Tibial nerve (tissue), 4 donors: ENCODE data around the gene TPD52L1. TPM values are rescaled to one million over a fixed set of nuclear protein-coding genes. Genes with fewer than 3 reads are reported as not detected.

Experiments
- DNase-seq, 2 donors: peaks; one replicate each; pipeline ENCODE4 v3.0.0-alpha.2; 2019; ENCODE audit warnings: low spot score in 2 of 2
- H3K27ac ChIP-seq, 4 donors: fragments of 200-600 bp; sonication (generic) in 3 of 4; one replicate each; pipeline ENCODE4 v1.5.1; 2017 to 2019; ENCODE audit warnings: mild to moderate bottlenecking in 1 of 4
- H3K27me3 ChIP-seq, 2 donors: fragments of 200-600 bp; sonication (generic) in 1 of 2; one replicate each; pipeline versions ENCODE4 v1.5.1 to v1.6.0; 2017 to 2019
- H3K36me3 ChIP-seq, 3 donors: fragments of 200-600 bp; sonication (generic); one replicate each; pipeline ENCODE4 v1.5.1; 2018 to 2019
- H3K4me1 ChIP-seq, 4 donors: fragments of 200-600 bp; sonication (generic) in 3 of 4; one replicate each; pipeline ENCODE4 v1.5.1; 2017 to 2019
- H3K4me3 ChIP-seq, 4 donors: fragments of 200-600 bp; sonication (generic) in 3 of 4; one replicate each; pipeline ENCODE4 v1.5.1; 2017 to 2019; ENCODE audit warnings: mild to moderate bottlenecking in 1 of 4, moderate library complexity in 1 of 4
- H3K9me3 ChIP-seq, 4 donors: fragments of 200-600 bp; sonication (generic) in 3 of 4; one replicate each; pipeline ENCODE4 v1.5.1; 2017 to 2019
- EP300 ChIP-seq, 2 donors: sonication (generic); formaldehyde crosslinking; IDR thresholded peaks; one replicate each; pipeline ENCODE4 v1.6.1; 2017; ENCODE audit warnings: antibody characterized with exemption in 2 of 2, mild to moderate bottlenecking in 1 of 2
- POLR2A ChIP-seq, 2 donors: fragments of 450-650 bp; IDR thresholded peaks; one replicate each; pipeline ENCODE4 v1.6.1; 2017; ENCODE audit warnings: antibody characterized with exemption in 2 of 2, mild to moderate bottlenecking in 2 of 2, moderate library complexity in 2 of 2
- WGBS, 2 donors: methylation state at CpG; one replicate each; pipeline ENCODE4 v1.1.5; 2018; 5-methylcytosine and 5-hydroxymethylcytosine counted together
- total RNA-seq, 4 donors: library from RNA; depleted of rRNA; stranded (reverse); fragments of >200 nt; gene quantifications; one replicate each; pipeline ENCODE4 v1.1.0, GENCODE V29; 2016
- TF ChIP-seq, protein P1 (sequence below), 5 experiments: fragments of 200-600 bp in 3 of 5; fragments of 450-650 bp in 2 of 5; sonication (generic) in 3 of 5; IDR thresholded peaks; one replicate each; pipeline ENCODE4 v1.5.1; 2016 to 2019; ENCODE audit warnings: antibody characterized with exemption in 5 of 5, mild to moderate bottlenecking in 3 of 5, moderate library complexity in 2 of 5

TPD52L1 gene
- total RNA-seq, 4 donors from 2014 or later: 28.8 to 55.0 (median 45.6) TPM

DNA sequence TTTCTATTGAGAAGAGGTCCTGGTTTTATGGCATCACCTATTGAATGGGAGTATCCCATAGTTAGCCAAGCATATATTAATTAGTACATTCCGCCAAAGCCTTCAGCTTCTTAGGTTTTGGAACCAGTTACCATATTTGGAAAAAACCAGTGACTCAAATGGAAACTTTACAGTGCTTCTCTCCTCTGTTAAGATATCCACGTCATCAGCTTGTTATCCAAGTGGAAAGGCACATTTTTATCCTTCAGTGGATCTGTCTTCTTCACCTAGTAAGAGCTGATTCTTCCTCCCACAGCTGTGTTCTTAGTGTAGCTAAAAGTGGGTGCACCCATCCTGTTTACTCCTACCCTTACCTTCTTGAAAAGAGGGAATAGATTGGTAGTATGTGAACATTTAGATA, 34.5 kb downstream of the TPD52L1 start:
- 72 to 75% methylated on average over 2 of the region's 2 CpGs for WGBS, 2 donors
- Histone ChIP-seq H3K4me3 (no peak overlapping the region), H3K27me3 (no peaks in the 10 kb centered on the region), H3K27ac (no peak overlapping the region), H3K9me3 (no peaks in the 10 kb centered on the region), H3K4me1 (peaks cover 0 to 13% (median 2%) of the 10 kb centered on the region in 4 donors), H3K36me3 (no peaks in the 10 kb centered on the region)
- DNase-seq: no peak
- no peak for TF ChIP-seq POLR2A (IDR thresholded peaks at IDR 0.05)

DNA sequence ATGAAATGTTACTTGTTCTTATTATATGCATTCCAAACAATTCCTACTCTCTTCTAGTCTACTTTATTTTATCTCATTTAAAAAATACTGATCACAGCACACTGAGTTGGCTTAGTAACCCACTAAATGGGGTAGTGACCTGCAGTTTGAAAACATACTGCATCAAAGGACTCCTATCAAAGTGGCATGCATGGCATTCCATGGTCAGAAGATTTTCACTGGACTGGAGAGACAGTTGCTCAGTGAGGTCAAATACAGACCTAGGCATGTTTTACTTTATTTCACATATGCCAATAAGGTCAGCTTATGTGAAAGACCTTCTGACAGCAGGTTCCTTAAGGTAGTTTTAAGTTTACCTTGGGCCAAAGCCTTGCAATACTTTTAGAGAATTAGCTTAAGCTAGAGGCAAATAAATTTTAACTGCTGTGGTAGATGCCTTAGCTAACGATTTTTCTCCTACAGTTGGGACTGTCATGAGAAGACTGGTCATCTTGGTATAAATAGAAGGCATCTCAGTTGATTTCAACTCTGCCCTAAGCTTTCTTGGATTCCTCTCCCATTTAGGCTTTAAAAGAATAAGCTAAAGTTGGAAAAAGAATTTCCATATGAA, 35.1 kb downstream of the TPD52L1 start:
- H3K4me3 ChIP-seq: no peak overlapping the region
- H3K27me3 ChIP-seq: no peaks in the 10 kb centered on the region
- H3K36me3 ChIP-seq: no peaks in the 10 kb centered on the region
- peaks cover 0 to 13% (median 2%) of the 10 kb centered on the region in 4 donors for H3K4me1 ChIP-seq
- DNase-seq: no peak
- H3K9me3 ChIP-seq: no peaks in the 10 kb centered on the region
- WGBS, 2 donors: 48 to 52% methylated on average over 1 of the region's 1 CpG
- H3K27ac ChIP-seq: no peak overlapping the region
- TF ChIP-seq, protein P1, sequence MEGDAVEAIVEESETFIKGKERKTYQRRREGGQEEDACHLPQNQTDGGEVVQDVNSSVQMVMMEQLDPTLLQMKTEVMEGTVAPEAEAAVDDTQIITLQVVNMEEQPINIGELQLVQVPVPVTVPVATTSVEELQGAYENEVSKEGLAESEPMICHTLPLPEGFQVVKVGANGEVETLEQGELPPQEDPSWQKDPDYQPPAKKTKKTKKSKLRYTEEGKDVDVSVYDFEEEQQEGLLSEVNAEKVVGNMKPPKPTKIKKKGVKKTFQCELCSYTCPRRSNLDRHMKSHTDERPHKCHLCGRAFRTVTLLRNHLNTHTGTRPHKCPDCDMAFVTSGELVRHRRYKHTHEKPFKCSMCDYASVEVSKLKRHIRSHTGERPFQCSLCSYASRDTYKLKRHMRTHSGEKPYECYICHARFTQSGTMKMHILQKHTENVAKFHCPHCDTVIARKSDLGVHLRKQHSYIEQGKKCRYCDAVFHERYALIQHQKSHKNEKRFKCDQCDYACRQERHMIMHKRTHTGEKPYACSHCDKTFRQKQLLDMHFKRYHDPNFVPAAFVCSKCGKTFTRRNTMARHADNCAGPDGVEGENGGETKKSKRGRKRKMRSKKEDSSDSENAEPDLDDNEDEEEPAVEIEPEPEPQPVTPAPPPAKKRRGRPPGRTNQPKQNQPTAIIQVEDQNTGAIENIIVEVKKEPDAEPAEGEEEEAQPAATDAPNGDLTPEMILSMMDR (IDR thresholded peaks at IDR 0.05): no peak
- TF ChIP-seq POLR2A (IDR thresholded peaks at IDR 0.05) (no peak), EP300 (IDR thresholded peaks at IDR 0.05) (no peak)

DNA sequence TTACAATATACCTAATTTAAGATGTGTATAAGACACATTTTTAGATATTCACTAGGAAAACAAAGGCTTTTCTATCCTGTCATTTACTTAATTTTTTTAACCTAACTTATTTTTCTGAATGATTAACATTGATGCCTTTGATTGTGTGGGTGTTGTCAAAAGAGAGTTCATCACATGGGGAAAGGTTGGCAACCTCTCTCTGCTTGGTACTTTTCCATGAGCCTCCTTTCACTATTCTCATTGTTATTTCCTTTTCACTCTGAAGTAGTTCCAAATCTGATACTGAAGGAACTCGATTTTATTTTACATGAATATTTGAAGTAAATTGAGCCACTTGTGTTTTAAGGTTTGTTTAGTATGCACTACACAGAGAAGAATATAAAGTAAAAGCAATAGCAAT, 35.9 kb downstream of the TPD52L1 start:
- no peak overlapping the region for H3K27ac ChIP-seq

DNA sequence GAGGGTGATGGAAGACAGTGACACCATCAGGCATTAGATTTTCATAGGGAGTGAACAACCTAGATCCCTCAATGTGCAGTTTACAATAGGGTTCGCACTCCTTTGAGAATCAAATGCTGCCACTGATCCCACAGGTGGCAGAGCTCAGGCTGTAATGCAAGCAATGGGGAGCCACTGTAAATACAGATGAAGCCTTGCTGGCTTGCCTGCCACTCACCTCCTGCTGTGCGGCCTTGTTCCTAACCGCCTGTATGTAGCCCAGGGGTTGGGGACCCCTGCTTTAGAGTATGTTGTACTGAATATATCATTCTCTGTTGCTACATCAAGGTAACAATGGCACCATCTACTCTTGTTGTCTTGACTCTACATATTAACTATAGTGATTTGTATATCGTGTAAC, 37.1 kb downstream of the TPD52L1 start:
- Histone ChIP-seq H3K4me1 (peaks cover 0 to 13% (median 2%) of the 10 kb centered on the region in 4 donors), H3K4me3 (no peak overlapping the region), H3K27me3 (no peaks in the 10 kb centered on the region), H3K27ac (no peak overlapping the region), H3K9me3 (no peaks in the 10 kb centered on the region), H3K36me3 (no peaks in the 10 kb centered on the region)
- 95 to 97% methylated on average over 4 of the region's 4 CpGs for WGBS, 2 donors
- TF ChIP-seq, protein P1 (IDR thresholded peaks at IDR 0.05): no peak
- TF ChIP-seq EP300 (IDR thresholded peaks at IDR 0.05) (no peak), POLR2A (IDR thresholded peaks at IDR 0.05) (no peak)
- no peak for DNase-seq

More for the DNA sequence above, 35.9 kb downstream of the TPD52L1 start:
- Histone ChIP-seq H3K36me3 (no peaks in the 10 kb centered on the region), H3K4me3 (no peak overlapping the region), H3K9me3 (no peaks in the 10 kb centered on the region), H3K27me3 (no peaks in the 10 kb centered on the region), H3K4me1 (peaks cover 0 to 13% (median 2%) of the 10 kb centered on the region in 4 donors)
- TF ChIP-seq POLR2A (IDR thresholded peaks at IDR 0.05) (no peak), EP300 (IDR thresholded peaks at IDR 0.05) (no peak)
- TF ChIP-seq, protein P1 (IDR thresholded peaks at IDR 0.05): no peak
- WGBS, 2 donors: 28 to 41% methylated on average over 1 of the region's 1 CpG
- no peak for DNase-seq

DNA sequence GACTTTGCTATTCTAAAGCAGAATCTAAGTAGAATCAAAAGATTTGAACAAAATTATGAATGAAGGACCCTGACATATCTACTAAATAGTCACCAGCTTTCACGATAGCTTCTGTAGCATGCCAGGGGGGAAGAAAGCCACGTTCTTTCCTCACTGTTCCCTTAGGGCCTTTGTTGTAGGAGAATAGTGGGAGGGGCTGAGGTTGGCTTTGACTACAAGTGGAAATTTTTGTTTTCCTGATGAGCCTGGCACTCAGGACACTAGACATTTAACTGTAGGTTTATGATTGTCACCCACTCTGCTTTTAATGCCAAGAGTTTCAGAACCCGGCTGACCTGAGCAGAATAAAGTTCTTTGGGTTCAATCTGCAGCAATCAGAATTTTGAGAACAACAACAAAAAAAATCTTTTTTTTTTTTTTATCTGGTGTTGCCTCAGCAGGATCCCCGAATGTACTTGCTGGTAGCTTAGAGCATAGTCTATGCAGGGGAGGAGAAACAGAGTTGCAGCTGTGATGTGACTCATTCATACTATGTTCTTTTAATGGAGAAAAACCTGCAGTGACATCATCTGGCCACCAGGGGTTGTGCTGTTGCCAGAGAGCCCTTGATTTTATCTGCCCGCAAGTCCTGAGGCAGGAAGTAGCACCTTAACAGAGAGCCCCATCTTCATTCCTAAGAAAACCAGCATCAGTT, 38.5 kb downstream of the TPD52L1 start:
- Histone ChIP-seq H3K4me3 (no peak overlapping the region), H3K27me3 (no peaks in the 10 kb centered on the region), H3K27ac (no peak overlapping the region), H3K4me1 (peaks cover 0 to 25% (median 2%) of the 10 kb centered on the region in 4 donors), H3K9me3 (no peaks in the 10 kb centered on the region), H3K36me3 (no peaks in the 10 kb centered on the region)
- TF ChIP-seq, protein P1 (IDR thresholded peaks at IDR 0.05): peak; percentile 29 to 53 (median 51)
- no peak for TF ChIP-seq POLR2A (IDR thresholded peaks at IDR 0.05)
- peak; percentile 19 to 34 for DNase-seq
- WGBS, 2 donors: 29 to 35% methylated on average over 5 of the region's 5 CpGs
